PC-9 (cell line): Measurements from ENCODE around the gene GUSB. TPM values are rescaled to one million over a fixed set of nuclear protein-coding genes. Genes with fewer than 3 reads are reported as not detected.

Source experiments
- BruUV-seq: library from RNA; stranded (reverse); fragments of 400-500 nt; replicated peaks from 2 replicates; lab custom pipeline; 2021; lab: Mats Ljungman, UMichigan
- CTCF ChIA-PET: fragments of 300-600 bp; sonication (Branson Sonifier 250); formaldehyde crosslinking; loops from one replicate; lab custom pipeline; 2022; ENCODE audit warnings: antibody characterized with exemption; lab: Charles Lee
- POLR2A ChIA-PET: fragments of 300-600 bp; sonication (Branson Sonifier 250); formaldehyde crosslinking; loops from one replicate; lab custom pipeline; 2022; ENCODE audit warnings: antibody characterized with exemption; ENCODE audit not compliant: unreplicated experiment; lab: Charles Lee
- DNase-seq, 2 experiments: peaks; one replicate each; pipeline versions ENCODE4 v3.0.0 to v3.0.0-alpha.2; 2015 to 2022; ENCODE audit warnings: mixed read lengths in 1 of 2
- H2AFZ ChIP-seq: fragments of 200-600 bp; sonication (generic); 2 replicates; pipeline ENCODE4 v1.8.1; 2017; ENCODE audit warnings: antibody characterized with exemption
- H3F3A ChIP-seq: fragments of 200-600 bp; sonication (generic); 2 replicates; pipeline ENCODE4 v1.8.1; 2017; ENCODE audit warnings: antibody characterized with exemption, mild to moderate bottlenecking, low read depth; ENCODE audit not compliant: insufficient read depth
- H3K27ac ChIP-seq: fragments of 200-600 bp; sonication (generic); 2 replicates; pipeline ENCODE4 v1.6.1; 2016; ENCODE audit warnings: mixed run types
- H3K27me3 ChIP-seq: fragments of 200-600 bp; sonication (generic); 2 replicates; pipeline ENCODE4 v1.6.1; 2016; ENCODE audit warnings: low read depth, mixed run types; ENCODE audit not compliant: insufficient read depth
- H3K36me3 ChIP-seq: fragments of 200-600 bp; sonication (generic); 2 replicates; pipeline ENCODE4 v1.6.1; 2016; ENCODE audit warnings: low read depth, mixed run types
- H3K4me1 ChIP-seq: fragments of 200-600 bp; sonication (generic); replicated peaks from 2 replicates; pipeline ENCODE4 v1.6.1; 2016; ENCODE audit warnings: mixed run types; ENCODE audit not compliant: insufficient read depth
- H3K4me2 ChIP-seq: fragments of 200-600 bp; sonication (generic); 2 replicates; pipeline ENCODE4 v1.6.1; 2017; ENCODE audit warnings: mixed run types
- H3K4me3 ChIP-seq: fragments of 200-600 bp; sonication (generic); 2 replicates; pipeline ENCODE4 v1.6.1; 2016; ENCODE audit warnings: mixed run types
- H3K79me2 ChIP-seq: fragments of 200-600 bp; sonication (generic); 2 replicates; pipeline ENCODE4 v1.6.1; 2017; ENCODE audit warnings: low read depth, mixed run types
- H3K9me2 ChIP-seq: fragments of 200-600 bp; sonication (generic); 2 replicates; pipeline ENCODE4 v1.8.1; 2017; ENCODE audit warnings: mild to moderate bottlenecking; ENCODE audit not compliant: insufficient read depth
- H3K9me3 ChIP-seq: fragments of 200-600 bp; sonication (generic); 2 replicates; pipeline ENCODE4 v1.8.1; 2016; ENCODE audit warnings: low read depth; ENCODE audit not compliant: insufficient read depth
- H4K20me1 ChIP-seq: fragments of 200-600 bp; sonication (generic); 2 replicates; pipeline ENCODE4 v1.8.1; 2017; ENCODE audit not compliant: insufficient read depth
- EZH2 ChIP-seq: fragments of 200-600 bp; sonication (generic); IDR thresholded peaks from 2 replicates; pipeline ENCODE4 v1.8.0; 2017; ENCODE audit warnings: antibody characterized with exemption, low read depth
- intact Hi-C: fragments of 100-400 bp; cut with micrococcal nuclease; formaldehyde crosslinking; loops from one replicate; pipeline ENCODE4 v1.10.0; 2022; ENCODE audit not compliant: unreplicated experiment
- total RNA-seq: library from RNA; stranded (reverse); gene quantifications from 2 replicates; pipeline ENCODE4 v1.2.3, GENCODE V29; 2021
- TF ChIP-seq, protein P1 (sequence below): fragments of 200-600 bp; sonication (generic); conservative IDR thresholded peaks from 2 replicates; pipeline ENCODE4 v1.6.1; 2017; ENCODE audit warnings: mixed run types, antibody characterized with exemption, mild to moderate bottlenecking, moderate library complexity

The GUSB gene
- total RNA-seq, 1 experiment from 2014 or later: 59.8 TPM

DNA sequence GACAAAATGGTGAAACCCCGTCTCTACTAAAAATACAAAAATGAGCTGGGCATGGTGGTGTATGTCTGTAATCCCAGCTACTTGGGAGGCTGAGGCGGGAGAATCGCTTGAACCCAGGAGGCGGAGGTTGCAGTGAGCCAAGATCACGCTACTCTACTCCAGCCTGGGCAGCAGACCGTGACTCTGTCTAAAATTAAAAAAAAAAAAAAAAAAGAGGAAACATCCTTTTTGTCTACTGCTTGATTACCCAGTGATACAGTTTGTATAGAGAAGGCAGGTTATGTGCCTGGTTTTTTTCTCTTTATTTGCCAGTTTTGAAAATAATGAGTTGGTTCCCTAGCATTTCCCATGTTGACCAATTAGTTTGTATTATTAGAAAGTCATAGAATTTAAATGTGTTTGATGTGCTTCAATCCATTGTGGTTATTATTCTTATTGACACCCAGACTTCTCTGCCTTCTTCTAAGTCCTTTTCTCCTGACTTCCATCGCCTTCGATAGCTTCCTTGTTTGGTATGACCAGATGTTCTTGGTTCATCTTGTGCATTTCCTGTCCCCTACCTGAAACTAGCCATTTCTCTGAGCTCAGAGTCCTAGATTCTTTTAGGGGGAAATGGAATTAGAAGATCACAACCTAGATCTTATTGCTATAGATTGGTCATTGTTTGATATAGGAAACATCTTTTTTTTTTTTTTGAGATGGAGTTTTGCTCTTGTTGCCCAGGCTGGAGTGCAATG is 65.9 kb downstream of the GUSB start:
- Histone ChIP-seq H3K27ac (no peak overlapping the region), H3K4me1 (no peaks in the 10 kb centered on the region), H3K27me3 (no peaks in the 10 kb centered on the region), H3F3A (no peaks in the 10 kb centered on the region), H3K9me2 (no peaks in the 10 kb centered on the region; the same call in 1 of the 2 replicates), H3K4me3 (no peak overlapping the region), H3K4me2 (no peak overlapping the region), H3K79me2 (peaks cover 11% of the 10 kb centered on the region; the same call in 1 of the 2 replicates), H2AFZ (no peak overlapping the region), H4K20me1 (no peaks in the 10 kb centered on the region), H3K36me3 (no peaks in the 10 kb centered on the region), H3K9me3 (no peaks in the 10 kb centered on the region)
- ChIA-PET CTCF (no interaction called here), POLR2A (no interaction called here)
- DNase-seq: no peak
- TF ChIP-seq EZH2: no peak
- TF ChIP-seq, protein P1, sequence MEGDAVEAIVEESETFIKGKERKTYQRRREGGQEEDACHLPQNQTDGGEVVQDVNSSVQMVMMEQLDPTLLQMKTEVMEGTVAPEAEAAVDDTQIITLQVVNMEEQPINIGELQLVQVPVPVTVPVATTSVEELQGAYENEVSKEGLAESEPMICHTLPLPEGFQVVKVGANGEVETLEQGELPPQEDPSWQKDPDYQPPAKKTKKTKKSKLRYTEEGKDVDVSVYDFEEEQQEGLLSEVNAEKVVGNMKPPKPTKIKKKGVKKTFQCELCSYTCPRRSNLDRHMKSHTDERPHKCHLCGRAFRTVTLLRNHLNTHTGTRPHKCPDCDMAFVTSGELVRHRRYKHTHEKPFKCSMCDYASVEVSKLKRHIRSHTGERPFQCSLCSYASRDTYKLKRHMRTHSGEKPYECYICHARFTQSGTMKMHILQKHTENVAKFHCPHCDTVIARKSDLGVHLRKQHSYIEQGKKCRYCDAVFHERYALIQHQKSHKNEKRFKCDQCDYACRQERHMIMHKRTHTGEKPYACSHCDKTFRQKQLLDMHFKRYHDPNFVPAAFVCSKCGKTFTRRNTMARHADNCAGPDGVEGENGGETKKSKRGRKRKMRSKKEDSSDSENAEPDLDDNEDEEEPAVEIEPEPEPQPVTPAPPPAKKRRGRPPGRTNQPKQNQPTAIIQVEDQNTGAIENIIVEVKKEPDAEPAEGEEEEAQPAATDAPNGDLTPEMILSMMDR: no peak
- intact Hi-C loops: no loop called here
- no TSS peak for BruUV-seq

DNA sequence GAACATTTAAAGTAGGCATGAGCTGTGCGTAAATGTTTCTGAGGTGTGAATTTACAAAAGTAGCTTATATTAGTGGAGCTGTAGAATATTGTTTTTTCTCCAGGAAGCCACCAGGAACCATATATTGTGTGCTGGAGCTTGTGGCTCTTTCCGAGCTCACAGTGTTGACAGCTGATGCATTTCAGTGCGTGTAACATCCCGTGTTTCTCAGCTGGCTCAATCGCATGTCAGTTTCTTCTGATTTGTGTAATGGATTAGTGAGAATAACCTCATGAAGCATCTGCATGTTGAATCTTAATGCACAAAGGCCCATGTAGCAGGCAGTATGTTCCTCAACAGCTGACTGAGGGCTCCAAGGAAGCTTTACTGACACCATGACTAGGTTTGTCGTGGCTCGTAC is 69.8 kb downstream of the GUSB start:
- H3K36me3 ChIP-seq: no peaks in the 10 kb centered on the region
- H3K4me2 ChIP-seq: no peak overlapping the region
- H3K4me3 ChIP-seq: no peak overlapping the region
- no peak for DNase-seq
- H3K79me2 ChIP-seq: peaks cover 18% of the 10 kb centered on the region; the same call in 1 of the 2 replicates
- BruUV-seq: no TSS peak
- no peaks in the 10 kb centered on the region for H4K20me1 ChIP-seq
- POLR2A ChIA-PET: no interaction called here
- CTCF ChIA-PET: no interaction called here
- intact Hi-C loops: no loop called here
- no peak overlapping the region for H3K27ac ChIP-seq
- H3K4me1 ChIP-seq: no peaks in the 10 kb centered on the region
- H3K9me3 ChIP-seq: no peaks in the 10 kb centered on the region
- no peak for TF ChIP-seq EZH2
- TF ChIP-seq, protein P1: no peak
- no peaks in the 10 kb centered on the region for H3F3A ChIP-seq
- H2AFZ ChIP-seq: no peak overlapping the region
- no peaks in the 10 kb centered on the region for H3K27me3 ChIP-seq
- H3K9me2 ChIP-seq: no peaks in the 10 kb centered on the region

Other genes starting within 250 kb of the GUSB start
- 21.6 and 31.7 TPM in 2 replicates for gene VKORC1L1, start 109.1 kb downstream of the GUSB start, total RNA-seq
- gene ASL, start 93.6 kb upstream of the GUSB start, total RNA-seq: 19.0 and 30.5 TPM in 2 replicates
- gene CRCP, start 132.6 kb upstream of the GUSB start, total RNA-seq: 32.4 and 37.1 TPM in 2 replicates
- 11.0 and 14.9 TPM in 2 replicates for gene TPST1, start 223.1 kb upstream of the GUSB start, total RNA-seq